WERI-Rb-1 (cell line): ENCODE results near the gene TTN.

Source experiments
- DNase-seq: peaks from one replicate; pipeline ENCODE4 v3.0.0-alpha.2; 2020
- H3K27ac ChIP-seq: fragments of 250-450 bp; sonication (Bioruptor Pico); 2 replicates; pipeline ENCODE4 v1.5.1; 2020; ENCODE audit warnings: mild to moderate bottlenecking, moderate library complexity
- H3K27me3 ChIP-seq: fragments of 250-450 bp; sonication (Bioruptor Pico); 2 replicates; pipeline ENCODE4 v1.5.1; 2021; ENCODE audit warnings: mild to moderate bottlenecking, low read depth, moderate library complexity; ENCODE audit not compliant: insufficient read depth, severe bottlenecking
- H3K36me3 ChIP-seq: fragments of 250-450 bp; sonication (Bioruptor Pico); 2 replicates; pipeline ENCODE4 v1.5.1; 2020; ENCODE audit warnings: mild to moderate bottlenecking, moderate library complexity
- H3K4me3 ChIP-seq: 2 replicates; pipeline ENCODE4 v1.5.1; 2011; ENCODE audit warnings: low read depth, mild to moderate bottlenecking, control low read depth, low read length
- H3K9me3 ChIP-seq: fragments of 250-450 bp; sonication (Bioruptor Pico); 2 replicates; pipeline ENCODE4 v1.5.1; 2021; ENCODE audit warnings: mild to moderate bottlenecking, moderate library complexity; ENCODE audit not compliant: severe bottlenecking
- TF ChIP-seq, protein P1 (sequence below): IDR thresholded peaks from 2 replicates; pipeline ENCODE4 v1.5.1; 2011; ENCODE audit warnings: low read depth, mild to moderate bottlenecking, control low read depth, inconsistent platforms, low read length

The TTN gene

DNA sequence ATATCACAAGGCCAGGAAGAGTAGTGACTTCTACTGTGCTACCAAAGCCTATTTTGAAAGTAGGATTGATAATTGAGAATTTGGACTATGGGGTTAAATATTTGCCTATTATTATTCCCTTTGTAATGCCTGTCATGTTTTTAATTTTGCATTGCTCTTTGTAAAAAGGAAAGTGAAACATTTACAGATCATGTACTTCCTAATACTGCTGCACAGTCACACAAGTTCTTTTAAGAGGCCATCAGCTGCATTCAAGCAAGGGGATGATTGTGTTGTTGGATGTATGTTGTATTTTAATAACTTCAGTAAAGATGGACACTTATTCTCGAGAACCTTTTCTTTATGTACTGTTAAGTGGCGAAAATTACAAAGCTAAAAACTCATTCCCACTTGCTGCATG lies 256.9 kb downstream of the TTN start:
- TF ChIP-seq, protein P1, sequence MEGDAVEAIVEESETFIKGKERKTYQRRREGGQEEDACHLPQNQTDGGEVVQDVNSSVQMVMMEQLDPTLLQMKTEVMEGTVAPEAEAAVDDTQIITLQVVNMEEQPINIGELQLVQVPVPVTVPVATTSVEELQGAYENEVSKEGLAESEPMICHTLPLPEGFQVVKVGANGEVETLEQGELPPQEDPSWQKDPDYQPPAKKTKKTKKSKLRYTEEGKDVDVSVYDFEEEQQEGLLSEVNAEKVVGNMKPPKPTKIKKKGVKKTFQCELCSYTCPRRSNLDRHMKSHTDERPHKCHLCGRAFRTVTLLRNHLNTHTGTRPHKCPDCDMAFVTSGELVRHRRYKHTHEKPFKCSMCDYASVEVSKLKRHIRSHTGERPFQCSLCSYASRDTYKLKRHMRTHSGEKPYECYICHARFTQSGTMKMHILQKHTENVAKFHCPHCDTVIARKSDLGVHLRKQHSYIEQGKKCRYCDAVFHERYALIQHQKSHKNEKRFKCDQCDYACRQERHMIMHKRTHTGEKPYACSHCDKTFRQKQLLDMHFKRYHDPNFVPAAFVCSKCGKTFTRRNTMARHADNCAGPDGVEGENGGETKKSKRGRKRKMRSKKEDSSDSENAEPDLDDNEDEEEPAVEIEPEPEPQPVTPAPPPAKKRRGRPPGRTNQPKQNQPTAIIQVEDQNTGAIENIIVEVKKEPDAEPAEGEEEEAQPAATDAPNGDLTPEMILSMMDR: no peak

DNA sequence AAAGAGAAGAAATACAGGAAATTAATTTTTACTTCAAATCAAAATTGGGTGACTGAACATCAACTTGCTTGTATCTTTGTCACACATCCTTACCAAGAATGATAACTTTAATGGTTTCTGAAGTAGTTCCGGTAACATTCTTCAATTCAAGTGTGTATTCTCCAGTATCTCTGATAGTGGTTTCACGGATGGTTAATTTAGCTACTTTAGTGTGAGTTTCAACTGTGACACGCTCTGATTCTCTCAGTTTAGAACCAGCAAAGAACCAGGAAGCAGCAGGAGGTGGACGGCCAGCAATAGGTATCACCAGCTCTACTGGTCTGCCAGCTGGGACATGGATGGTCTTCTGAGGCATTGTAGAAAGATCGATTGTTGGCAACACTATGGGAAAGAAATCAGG lies 264.7 kb downstream of the TTN start:
- no peak for DNase-seq

More for the DNA sequence above, 256.9 kb downstream of the TTN start:
- Histone ChIP-seq H3K27ac (no peak overlapping the region), H3K27me3 (no peaks in the 10 kb centered on the region), H3K9me3 (no peaks in the 10 kb centered on the region), H3K4me3 (no peak overlapping the region), H3K36me3 (peaks cover 70% of the 10 kb centered on the region)
- no peak for DNase-seq

DNA sequence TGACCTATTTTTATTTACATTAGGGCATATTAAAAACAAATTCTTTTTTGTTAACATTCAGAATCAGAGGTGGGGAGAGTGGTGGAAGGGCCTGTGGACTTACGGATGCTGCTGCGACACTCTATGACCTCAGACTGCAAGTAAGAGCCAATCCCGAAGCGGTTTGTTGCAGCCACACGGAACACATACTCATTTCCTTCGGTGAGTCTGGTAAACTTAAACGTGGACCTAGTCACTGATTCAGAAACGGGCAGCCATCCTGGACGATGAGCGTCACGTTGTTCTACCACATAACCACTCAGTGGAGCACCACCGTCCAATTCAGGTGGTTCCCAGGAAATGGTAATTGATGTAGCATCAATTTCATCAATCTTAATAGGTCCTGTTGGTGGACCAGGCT lies 265.1 kb downstream of the TTN start:
- TF ChIP-seq, protein P1: no peak
- Histone ChIP-seq H3K36me3 (peaks cover 51% of the 10 kb centered on the region), H3K4me3 (no peak overlapping the region)

More for the DNA sequence above, 264.7 kb downstream of the TTN start:
- Histone ChIP-seq H3K36me3 (peaks cover 49% of the 10 kb centered on the region), H3K9me3 (no peaks in the 10 kb centered on the region), H3K4me3 (no peak overlapping the region), H3K27me3 (no peaks in the 10 kb centered on the region), H3K27ac (no peak overlapping the region)
- TF ChIP-seq, protein P1: no peak

DNA sequence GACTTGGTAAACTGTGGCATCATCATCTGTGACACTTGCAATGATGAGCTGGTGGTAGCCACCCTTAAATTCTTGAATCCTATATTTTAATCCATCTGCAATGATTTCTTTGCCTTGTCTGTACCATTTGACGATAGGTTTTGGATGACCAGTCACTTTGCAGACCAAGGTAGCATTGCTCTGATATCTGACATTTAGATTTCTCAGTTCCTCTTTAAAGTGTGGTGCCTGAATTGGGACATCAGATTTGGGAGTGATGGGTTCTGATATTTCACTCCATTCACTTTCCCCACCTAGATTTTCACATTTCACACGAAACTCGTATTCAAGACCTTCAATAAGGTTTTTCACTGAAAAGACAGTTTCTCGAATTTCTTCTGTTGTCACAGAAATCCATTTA lies 271.2 kb downstream of the TTN start:
- TF ChIP-seq, protein P1: no peak
- Histone ChIP-seq H3K27me3 (no peaks in the 10 kb centered on the region), H3K36me3 (peaks cover 59% of the 10 kb centered on the region), H3K9me3 (no peaks in the 10 kb centered on the region), H3K27ac (no peak overlapping the region), H3K4me3 (no peak overlapping the region)
- no peak for DNase-seq

More for the DNA sequence above, 265.1 kb downstream of the TTN start:
- Histone ChIP-seq H3K27ac (no peak overlapping the region), H3K9me3 (no peaks in the 10 kb centered on the region), H3K27me3 (no peaks in the 10 kb centered on the region)
- no peak for DNase-seq

DNA sequence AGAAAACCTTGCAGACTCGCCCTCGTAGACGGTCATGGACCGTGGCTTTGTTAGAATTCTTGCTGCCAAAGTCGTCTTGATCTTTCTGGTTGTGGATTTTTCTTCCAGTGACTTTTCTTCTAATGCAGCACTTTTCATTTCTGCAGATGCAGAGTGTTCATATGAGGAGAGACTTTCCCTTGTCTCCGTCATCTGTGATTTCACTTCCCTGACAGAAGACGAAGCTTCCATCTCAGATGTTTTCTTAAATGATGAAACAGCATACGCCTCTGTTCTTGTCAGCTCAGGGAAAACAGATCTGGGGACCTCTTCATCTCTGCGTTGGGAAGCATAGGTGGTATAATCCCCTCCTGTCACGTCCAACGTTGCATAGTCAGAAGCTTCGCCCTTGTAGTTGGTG lies 276.1 kb downstream of the TTN start:
- no peak for DNase-seq
- H3K4me3 ChIP-seq: no peak overlapping the region
- TF ChIP-seq, protein P1: no peak

DNA sequence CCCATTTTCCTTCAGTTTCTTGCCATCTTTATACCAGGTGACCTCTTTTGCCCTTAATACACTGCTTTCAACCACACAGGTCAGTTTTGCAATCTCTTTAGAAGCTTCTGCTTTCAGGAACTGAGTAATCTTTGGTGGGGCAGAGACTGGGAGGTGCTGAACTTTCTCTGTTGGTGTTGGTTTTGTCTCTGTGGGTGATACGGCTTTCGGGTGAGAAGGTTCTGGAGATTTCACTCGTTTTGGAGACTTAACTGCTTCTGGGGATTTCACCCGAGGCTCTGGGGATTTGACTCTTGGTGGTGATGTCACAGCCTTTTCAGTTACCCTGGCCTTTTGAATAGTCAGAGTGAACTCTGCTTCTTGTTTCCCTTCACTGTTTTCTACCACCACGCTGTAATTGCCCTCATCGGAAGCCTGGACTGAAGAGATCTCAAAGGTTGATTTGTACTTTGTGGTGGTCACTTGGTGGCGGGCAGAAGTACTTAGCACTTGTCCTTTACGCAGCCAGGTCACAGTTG lies 276.5 kb downstream of the TTN start:
- Histone ChIP-seq H3K27ac (no peak overlapping the region), H3K9me3 (no peaks in the 10 kb centered on the region), H3K4me3 (no peak overlapping the region), H3K27me3 (no peaks in the 10 kb centered on the region), H3K36me3 (peaks cover 28% of the 10 kb centered on the region)
- no peak for DNase-seq
- TF ChIP-seq, protein P1: no peak

More for the DNA sequence above, 276.1 kb downstream of the TTN start:
- Histone ChIP-seq H3K27me3 (no peaks in the 10 kb centered on the region), H3K36me3 (peaks cover 28% of the 10 kb centered on the region), H3K9me3 (no peaks in the 10 kb centered on the region), H3K27ac (no peak overlapping the region)
